ENCODE results near the gene FANCM. TPM values are rescaled to one million over a fixed set of nuclear protein-coding genes. Genes with fewer than 3 reads are reported as not detected.

The FANCM gene
- total RNA-seq, 4 donors from 2014 or later, result 2.6 to 10.1 (median 6.4) TPM

- TF ChIP-seq POLR2AphosphoS5 (IDR thresholded peaks at IDR 0.05) (no peak), CTCF (IDR thresholded peaks at IDR 0.05) (no peak), POLR2A (IDR thresholded peaks at IDR 0.05) (no peak), EP300 (IDR thresholded peaks at IDR 0.05) (no peak)
These were observed 6.6 kb upstream of the FANCM start for GRCh38 chr14:45128963-45129629.

GRCh38 chr14:45133683-45134050, 2.1 kb upstream of the FANCM start:
- DNase-seq (ENCODE audit: low spot score in 2 of 2), result no peak
- under 1% methylated on average over 9 of the region's 9 CpGs for WGBS
- Histone ChIP-seq H3K4me3 (peak overlapping the region; percentile 91), H3K4me1 (peaks cover 42% of the 10 kb centered on the region), H3K27ac (peak overlapping the region; percentile 81), H3K36me3 (no peaks in the 10 kb centered on the region), H3K27me3 (no peaks in the 10 kb centered on the region), H3K9me3 (no peaks in the 10 kb centered on the region)
- no peak for TF ChIP-seq EP300 (IDR thresholded peaks at IDR 0.05)
- no peak for TF ChIP-seq CTCF (IDR thresholded peaks at IDR 0.05)
- TF ChIP-seq POLR2AphosphoS5 (IDR thresholded peaks at IDR 0.05), result no peak
- no peak for TF ChIP-seq POLR2A (IDR thresholded peaks at IDR 0.05)

More at GRCh38 chr14:45128963-45129629, 6.6 kb upstream of the FANCM start:
- Histone ChIP-seq H3K27ac (no peak overlapping the region), H3K36me3 (peaks cover 29% of the 10 kb centered on the region), H3K4me3 (no peak overlapping the region), H3K4me1 (peaks cover 19% of the 10 kb centered on the region), H3K27me3 (no peaks in the 10 kb centered on the region), H3K9me3 (no peaks in the 10 kb centered on the region)
- DNase-seq (ENCODE audit: low spot score in 2 of 2), result no peak
- 90% methylated on average over 1 of the region's 1 CpG for WGBS

DNA sequence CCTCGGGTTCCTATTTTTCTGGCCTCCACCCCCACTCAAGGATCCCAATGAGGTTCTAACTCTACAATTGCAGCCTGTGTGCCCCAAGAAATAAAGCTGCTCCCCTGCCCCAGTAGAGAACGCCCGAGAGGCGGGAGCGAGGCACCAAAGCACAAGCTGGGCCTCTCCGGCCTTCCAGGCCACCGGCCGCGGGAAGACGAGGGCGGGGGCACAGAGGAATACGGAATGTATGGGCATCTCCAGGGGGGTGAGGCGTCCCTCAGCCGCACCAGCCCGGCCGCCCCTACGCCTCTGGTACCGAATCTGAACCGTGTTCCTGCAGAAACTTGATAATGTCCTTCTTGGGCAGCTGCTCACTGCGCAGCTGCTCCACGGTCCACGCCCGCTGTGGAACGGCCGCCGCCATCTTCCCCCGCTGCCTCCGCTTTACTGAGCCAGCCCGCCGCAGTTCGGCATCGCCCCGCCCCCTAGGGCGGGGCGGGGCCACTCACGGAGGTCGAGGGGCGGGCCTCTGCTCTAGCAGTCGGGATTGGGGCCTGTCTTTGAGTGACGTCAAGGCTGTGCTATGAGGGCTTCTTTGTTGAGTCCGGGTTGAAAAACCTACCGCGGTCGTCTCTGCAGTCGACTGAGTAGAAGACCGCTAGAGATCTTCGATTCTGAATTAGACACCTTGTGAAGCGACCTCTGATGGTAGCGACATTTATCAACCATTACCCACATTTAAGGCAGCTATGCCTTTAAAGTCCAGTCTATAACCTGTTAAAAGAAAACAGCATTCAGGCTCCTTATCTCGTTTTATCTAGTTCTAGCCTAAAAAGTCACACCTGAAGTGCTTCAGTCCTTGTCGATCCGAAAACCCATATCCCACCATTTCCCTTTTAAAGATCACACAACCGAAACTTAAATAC, 1.4 kb upstream of the FANCM start, which contains the start of gene FKBP3:
TSS of gene FKBP3 (minus strand) at position 431 of the 908 bp plus-strand sequence. CDS start at position 406, 25 bp downstream.
- H3K27me3 ChIP-seq, result no peaks in the 10 kb centered on the region
- H3K27ac ChIP-seq, result peak within 1 kb of the TSS; percentile 81
- H3K9me3 ChIP-seq, result no peaks in the 10 kb centered on the region
- H3K4me1 ChIP-seq, result peaks cover 45% of the 10 kb centered on the region
- DNase-seq (ENCODE audit: low spot score in 2 of 2), result peak; percentile 97
- WGBS, result under 1% methylated on average over 33 of the region's 53 CpGs
- peak within 1 kb of the TSS; percentile 91 for H3K4me3 ChIP-seq
- H3K36me3 ChIP-seq, result no peaks in the 10 kb centered on the region
- TF ChIP-seq POLR2A (IDR thresholded peaks at IDR 0.05) (peak; percentile 20 to 67), CTCF (IDR thresholded peaks at IDR 0.05) (no peak), POLR2AphosphoS5 (IDR thresholded peaks at IDR 0.05) (peak in 2 of 3 donors; percentile 62 to 92)

GRCh38 chr14:45135156-45135555, 574 bp upstream of the FANCM start:
- H3K27ac ChIP-seq, result peak overlapping the region; percentile 81
- no peaks in the 10 kb centered on the region for H3K27me3 ChIP-seq
- no peaks in the 10 kb centered on the region for H3K9me3 ChIP-seq
- under 1% methylated on average over 7 of the region's 7 CpGs for WGBS
- H3K4me1 ChIP-seq, result peaks cover 45% of the 10 kb centered on the region
- peak overlapping the region; percentile 91 for H3K4me3 ChIP-seq
- TF ChIP-seq POLR2AphosphoS5 (IDR thresholded peaks at IDR 0.05) (no peak), POLR2A (IDR thresholded peaks at IDR 0.05) (no peak), CTCF (IDR thresholded peaks at IDR 0.05) (no peak), EP300 (IDR thresholded peaks at IDR 0.05) (no peak)
- no peak for DNase-seq (ENCODE audit: low spot score in 2 of 2)
- no peaks in the 10 kb centered on the region for H3K36me3 ChIP-seq

- Histone ChIP-seq H3K36me3 (no peaks in the 10 kb centered on the region), H3K27ac (peak overlapping the region; percentile 81), H3K4me3 (peak overlapping the region; percentile 91), H3K4me1 (peaks cover 45% of the 10 kb centered on the region), H3K9me3 (no peaks in the 10 kb centered on the region), H3K27me3 (no peaks in the 10 kb centered on the region)
- WGBS, result 0% methylated on average over 3 of the region's 7 CpGs
- TF ChIP-seq POLR2AphosphoS5 (IDR thresholded peaks at IDR 0.05), result no peak
- TF ChIP-seq POLR2A (IDR thresholded peaks at IDR 0.05), result no peak
- no peak for TF ChIP-seq CTCF (IDR thresholded peaks at IDR 0.05)
- TF ChIP-seq EP300 (IDR thresholded peaks at IDR 0.05), result no peak
- DNase-seq (ENCODE audit: low spot score in 2 of 2), result no peak
These were observed 669 bp downstream of the FANCM start for GRCh38 chr14:45136399-45136798.

All from suprapubic skin (tissue), 4 donors.